ENCODE measurements around the gene TRIP13.

DNA sequence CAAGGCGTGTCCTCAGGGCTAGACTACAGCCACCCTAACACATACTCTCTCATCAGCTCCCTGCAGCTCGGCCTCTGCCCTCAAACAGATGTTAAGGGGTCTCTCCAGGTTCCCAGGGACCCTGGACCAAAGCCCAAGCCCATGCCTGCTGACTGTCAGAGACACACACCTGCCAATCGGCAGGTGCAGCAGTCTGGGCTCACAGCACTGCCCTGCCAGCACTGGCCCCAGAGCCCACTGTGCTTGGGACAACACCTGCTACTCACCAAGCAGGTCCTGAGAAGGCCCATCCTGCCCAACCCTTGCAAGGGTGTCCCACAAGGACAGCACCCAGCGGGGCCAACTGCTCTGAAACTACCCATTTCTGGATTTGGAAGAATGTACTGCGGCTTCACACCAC is 21.7 kb upstream of the TRIP13 start:
- TF ChIP-seq POLR2AphosphoS5 (IDR thresholded peaks at IDR 0.05; ENCODE audit: low read depth, low read length), result no peak
- TF ChIP-seq POLR2A (IDR thresholded peaks at IDR 0.05; ENCODE audit: low read depth, low read length), result no peak
